IMR-90 (cell line): ENCODE measurements around the gene MIXL1. TPM values are rescaled to one million over a fixed set of nuclear protein-coding genes. Genes with fewer than 3 reads are reported as not detected.

Experiments used
- ATAC-seq: fragments of 200-7000 bp; cut with Tn5 transposase; 2 replicates; pipeline ENCODE4 v1.9.1; 2020; ENCODE audit warnings: low read depth, mild to moderate bottlenecking, moderate library complexity
- BruUV-seq: library from RNA; stranded (reverse); fragments of 400-500 nt; replicated peaks from 2 replicates; lab custom pipeline; 2021; lab: Mats Ljungman, UMichigan
- CTCF ChIA-PET: fragments of 300-600 bp; formaldehyde crosslinking; extraction: SDS; loops from one replicate; lab custom pipeline; 2021; ENCODE audit warnings: antibody characterized with exemption; lab: Yijun Ruan, JAX
- POLR2A ChIA-PET: fragments of 300-600 bp; sonication (Branson Sonifier 250); formaldehyde crosslinking; loops from one replicate; lab custom pipeline; 2022; ENCODE audit warnings: antibody characterized with exemption; ENCODE audit not compliant: unreplicated experiment; lab: Charles Lee
- DNase-seq: peaks from one replicate; pipeline ENCODE4 v3.0.0; 2013
- H2AFZ ChIP-seq: replicated peaks from 2 replicates; pipeline ENCODE3; 2013; ENCODE audit warnings: low read length, mild to moderate bottlenecking; ENCODE audit not compliant: poor library complexity
- H2AK5ac ChIP-seq: 2 replicates; pipeline ENCODE4 v1.6.1; 2013; ENCODE audit warnings: low read depth, low read length, inconsistent platforms
- H2AK9ac ChIP-seq: replicated peaks from 2 replicates; pipeline ENCODE3; 2013; ENCODE audit warnings: mild to moderate bottlenecking, low read depth, low read length, moderate library complexity; ENCODE audit not compliant: poor library complexity
- H2BK120ac ChIP-seq: 2 replicates; pipeline ENCODE4 v1.6.1; 2013; ENCODE audit warnings: low read depth, low read length, inconsistent platforms
- H2BK15ac ChIP-seq: 3 replicates; pipeline ENCODE4 v1.6.1; 2013; ENCODE audit warnings: low read depth, low read length, inconsistent platforms
- H2BK20ac ChIP-seq: 2 replicates; pipeline ENCODE4 v1.6.1; 2013; ENCODE audit warnings: low read depth, mild to moderate bottlenecking, inconsistent platforms, low read length, moderate library complexity
- H2BK5ac ChIP-seq: 2 replicates; pipeline ENCODE4 v1.6.1; 2013; ENCODE audit warnings: mild to moderate bottlenecking, low read depth, low read length, inconsistent platforms; ENCODE audit not compliant: poor library complexity, severe bottlenecking
- H3K14ac ChIP-seq: replicated peaks from 2 replicates; pipeline ENCODE4 v1.6.1; 2013; ENCODE audit warnings: low read depth, low read length, inconsistent platforms
- H3K18ac ChIP-seq: 2 replicates; pipeline ENCODE4 v1.6.1; 2013; ENCODE audit warnings: low read depth, low read length, control low read depth
- H3K23ac ChIP-seq: 2 replicates; pipeline ENCODE4 v1.6.1; 2013; ENCODE audit warnings: low read depth, low read length, inconsistent platforms
- H3K27ac ChIP-seq: 2 replicates; pipeline ENCODE4 v1.5.1; 2013; ENCODE audit warnings: mild to moderate bottlenecking, control low read depth, low read length; ENCODE audit not compliant: insufficient read depth
- H3K27me3 ChIP-seq: 2 replicates; pipeline ENCODE4 v1.6.1; 2013; ENCODE audit warnings: low read length; ENCODE audit not compliant: control insufficient read depth, insufficient read depth
- H3K36me3 ChIP-seq: 2 replicates; pipeline ENCODE4 v1.6.1; 2013; ENCODE audit warnings: low read length, mixed read lengths; ENCODE audit not compliant: control insufficient read depth, insufficient read depth
- H3K4ac ChIP-seq: 2 replicates; pipeline ENCODE4 v1.6.1; 2013; ENCODE audit warnings: low read depth, low read length, inconsistent platforms
- H3K4me1 ChIP-seq: 2 replicates; pipeline ENCODE4 v1.6.1; 2013; ENCODE audit warnings: low read length, mixed read lengths; ENCODE audit not compliant: control insufficient read depth, insufficient read depth
- H3K4me2 ChIP-seq: 2 replicates; pipeline ENCODE4 v1.6.1; 2013; ENCODE audit warnings: low read depth, mild to moderate bottlenecking, control low read depth, low read length, moderate library complexity
- H3K4me3 ChIP-seq: 2 replicates; pipeline ENCODE4 v1.5.1; 2013; ENCODE audit warnings: low read depth, mild to moderate bottlenecking, control low read depth, low read length, moderate library complexity; ENCODE audit not compliant: insufficient read depth
- H3K56ac ChIP-seq: 2 replicates; pipeline ENCODE4 v1.6.1; 2013; ENCODE audit warnings: low read length, inconsistent platforms; ENCODE audit not compliant: insufficient read depth; ENCODE audit errors: extremely low read depth
- H3K79me1 ChIP-seq, 2 experiments: 2 replicates each; pipeline ENCODE4 v1.6.1; 2013; ENCODE audit warnings: low read length in 2 of 2, inconsistent platforms in 1 of 2, low read depth in 1 of 2
- H3K9ac ChIP-seq: 2 replicates; pipeline ENCODE4 v1.6.1; 2013; ENCODE audit warnings: low read depth, low read length, control low read depth
- H3K9me1 ChIP-seq: 2 replicates; pipeline ENCODE4 v1.6.1; 2013; ENCODE audit warnings: low read length, inconsistent platforms; ENCODE audit not compliant: insufficient read depth
- H3K9me3 ChIP-seq: 2 replicates; pipeline ENCODE4 v1.6.1; 2013; ENCODE audit warnings: low read length; ENCODE audit not compliant: control insufficient read depth, insufficient read depth
- H4K20me1 ChIP-seq: 2 replicates; pipeline ENCODE4 v1.6.1; 2013; ENCODE audit warnings: low read length, inconsistent platforms; ENCODE audit not compliant: insufficient read depth
- H4K5ac ChIP-seq: 2 replicates; pipeline ENCODE4 v1.6.1; 2013; ENCODE audit warnings: mild to moderate bottlenecking, low read depth, low read length, control low read depth
- H4K8ac ChIP-seq, 2 experiments: 2 replicates each; pipeline ENCODE4 v1.6.1; 2013; ENCODE audit warnings: low read depth in 2 of 2, low read length in 2 of 2, control low read depth in 1 of 2, inconsistent platforms in 1 of 2
- H4K91ac ChIP-seq: 2 replicates; pipeline ENCODE4 v1.6.1; 2013; ENCODE audit warnings: low read depth, low read length, inconsistent platforms; ENCODE audit not compliant: insufficient read depth
- BHLHE40 ChIP-seq: fragments of 150-350 bp; IDR thresholded peaks from 2 replicates; pipeline ENCODE4 v1.6.1; 2016; ENCODE audit warnings: mild to moderate bottlenecking, low read depth, low read length
- CEBPB ChIP-seq: IDR thresholded peaks from 2 replicates; pipeline ENCODE4 v1.6.1; 2012; ENCODE audit warnings: low read depth, low read length, improper control_type of control experiment
- CHD1 ChIP-seq: IDR thresholded peaks from 2 replicates; pipeline ENCODE4 v1.6.1; 2012; ENCODE audit warnings: low read depth, low read length, improper control_type of control experiment
- FOS ChIP-seq: fragments of 150-350 bp; IDR thresholded peaks from 2 replicates; pipeline ENCODE4 v1.6.1; 2016; ENCODE audit warnings: low read depth, low read length
- MAFK ChIP-seq: IDR thresholded peaks from 2 replicates; pipeline ENCODE4 v1.6.1; 2012; ENCODE audit warnings: low read depth, low read length, improper control_type of control experiment
- MAZ ChIP-seq: IDR thresholded peaks from 2 replicates; pipeline ENCODE4 v1.6.1; 2012; ENCODE audit warnings: low read depth, mild to moderate bottlenecking, low read length, improper control_type of control experiment, moderate library complexity, borderline replicate concordance
- MXI1 ChIP-seq: IDR thresholded peaks from 2 replicates; pipeline ENCODE4 v1.6.1; 2012; ENCODE audit warnings: low read depth, mild to moderate bottlenecking, low read length, moderate library complexity, borderline replicate concordance
- NFE2L2 ChIP-seq: fragments of 150-350 bp; IDR thresholded peaks from 2 replicates; pipeline ENCODE4 v1.6.1; 2016; ENCODE audit warnings: low read depth, mild to moderate bottlenecking, low read length
- POLR2A ChIP-seq: IDR thresholded peaks from 2 replicates; pipeline ENCODE4 v1.6.1; 2012; ENCODE audit warnings: mild to moderate bottlenecking, low read depth, low read length
- RAD21 ChIP-seq: IDR thresholded peaks from 2 replicates; pipeline ENCODE4 v1.6.1; 2012; ENCODE audit warnings: low read length, improper control_type of control experiment
- RCOR1 ChIP-seq: IDR thresholded peaks from 2 replicates; pipeline ENCODE4 v1.6.1; 2012; ENCODE audit warnings: mild to moderate bottlenecking, low read length, improper control_type of control experiment; ENCODE audit not compliant: insufficient replicate concordance
- RFX5 ChIP-seq: IDR thresholded peaks from 2 replicates; pipeline ENCODE4 v1.8.0; 2012; ENCODE audit warnings: low read depth, mild to moderate bottlenecking, low read length, moderate library complexity
- SMC3 ChIP-seq: fragments of 150-350 bp; IDR thresholded peaks from 2 replicates; pipeline ENCODE4 v1.6.1; 2016; ENCODE audit warnings: low read depth, mild to moderate bottlenecking, antibody characterized with exemption, low read length, moderate library complexity
- WGBS, 2 experiments: methylation state at CpG; one replicate each; pipeline versions ENCODE4 v1.1.5 to v1.1.7; 2013; ENCODE audit warnings: missing lambda C conversion rate in 2 of 2; ENCODE audit not compliant: insufficient read length in 1 of 2; ENCODE audit errors: extremely low coverage in 2 of 2; 5-methylcytosine and 5-hydroxymethylcytosine counted together
- dilution Hi-C: fragments of 300-500 bp; cut with HindIII; formaldehyde crosslinking; loops from one replicate; pipeline ENCODE4 v1.14.3; 2018; ENCODE audit warnings: low sequenced_read_pairs; ENCODE audit not compliant: unreplicated experiment
- in situ Hi-C: fragments of 300-500 bp; cut with MboI; formaldehyde crosslinking; loops from 3 replicates; pipeline ENCODE4 v1.14.3; 2019; ENCODE audit warnings: low sequenced_read_pairs, inconsistent platforms, mixed read lengths
- intact Hi-C: fragments of 100-400 bp; cut with micrococcal nuclease; formaldehyde crosslinking; loops from 2 replicates; pipeline ENCODE4 v1.10.0; 2022
- polyA plus RNA-seq, 3 experiments: library from polyadenylated mRNA; depleted of rRNA; stranded (reverse); fragments of >200 nt; gene quantifications; 2 replicates each; pipeline ENCODE4 v1.2.3, GENCODE V29; 2012; ENCODE audit warnings: low replicate concordance in 1 of 3
- total RNA-seq: library from RNA; depleted of rRNA; stranded (reverse); fragments of >200 nt; gene quantifications from 2 replicates; pipeline ENCODE4 v1.2.3, GENCODE V29; 2012
- TF ChIP-seq, protein P1 (sequence below): conservative IDR thresholded peaks from 2 replicates; pipeline ENCODE4 v1.5.1; 2012; ENCODE audit warnings: mild to moderate bottlenecking, low read depth, low read length, improper control_type of control experiment
- TF ChIP-seq, protein P2 (sequence below): fragments of 150-350 bp; IDR thresholded peaks from 2 replicates; pipeline ENCODE4 v1.6.1; 2016; ENCODE audit warnings: low read depth, mild to moderate bottlenecking, low read length, moderate library complexity, borderline replicate concordance
- TF ChIP-seq, protein P3 (sequence below): fragments of 150-350 bp; IDR thresholded peaks from 2 replicates; pipeline ENCODE4 v1.6.1; 2017; ENCODE audit warnings: mild to moderate bottlenecking, antibody characterized with exemption, low read length, low read depth

MIXL1 gene
- total and polyA plus RNA-seq, 2 of the 4 experiments (the other 2 are of a cell fraction) = not detected

DNA sequence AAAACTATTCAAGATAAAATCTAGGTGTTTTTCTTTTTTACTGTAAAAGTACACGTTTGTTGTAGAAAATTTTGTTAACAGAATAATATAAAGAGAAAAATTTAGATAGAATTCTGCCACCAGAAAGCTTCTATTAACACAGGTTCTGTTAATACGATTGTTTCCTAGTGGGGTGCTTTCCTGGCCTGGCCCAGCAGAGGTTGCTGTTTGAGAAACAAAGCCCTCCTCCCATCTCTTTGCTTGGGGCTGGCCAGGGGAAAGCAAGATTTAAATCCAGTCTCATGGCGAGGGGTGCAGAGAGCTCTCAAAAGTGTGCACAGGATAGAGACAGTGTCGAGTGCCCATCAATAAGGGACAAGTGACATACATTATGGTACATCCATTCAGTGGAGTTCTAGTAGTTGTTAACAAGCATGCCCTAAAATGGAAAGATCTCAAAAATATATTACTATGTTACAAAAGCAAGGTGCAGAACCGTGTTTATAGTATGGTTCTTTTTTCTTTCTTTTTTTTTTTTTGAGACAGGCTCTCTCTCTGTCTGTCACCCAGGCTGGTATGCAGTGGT lies 22.4 kb upstream of the MIXL1 start:
- dilution Hi-C loops = no loop called here
- no peak overlapping the region for H3K4me3 ChIP-seq
- H3K18ac ChIP-seq = no peak overlapping the region
- H2AK9ac ChIP-seq = no peak overlapping the region
- H3K4me1 ChIP-seq = no peaks in the 10 kb centered on the region
- ChIA-PET CTCF (interaction anchor here (1.0 to 1.3 kb wide), 3 partner anchors 17 to 132 kb away, joined by 3 read pairs; no protein-coding TSS in a partner anchor), POLR2A (no interaction called here)
- no peaks in the 10 kb centered on the region for H3K79me1 ChIP-seq
- H3K9me1 ChIP-seq = no peaks in the 10 kb centered on the region
- H3K27me3 ChIP-seq = peaks cover 4% of the 10 kb centered on the region; the same call in 1 of the 2 replicates
- H3K14ac ChIP-seq = no peak overlapping the region
- BruUV-seq = no TSS peak
- no CpG with 5 or more reads among the region's 5 CpGs for WGBS, 2 experiments
- H2BK120ac ChIP-seq = no peak overlapping the region
- in situ Hi-C loops = no loop called here
- no peak overlapping the region for H3K23ac ChIP-seq
- no peak overlapping the region for H3K56ac ChIP-seq
- H4K20me1 ChIP-seq = no peaks in the 10 kb centered on the region
- H3K9ac ChIP-seq = no peak overlapping the region
- ATAC-seq = 0 out of 2 replicates have a peak, but pooled peaks have one; percentile 50
- H2BK20ac ChIP-seq = no peak overlapping the region
- H4K91ac ChIP-seq = no peak overlapping the region
- H3K4me2 ChIP-seq = no peak overlapping the region
- H3K36me3 ChIP-seq = no peaks in the 10 kb centered on the region
- DNase-seq = peak; percentile 9
- no peak overlapping the region for H3K27ac ChIP-seq
- no peaks in the 10 kb centered on the region for H3K9me3 ChIP-seq
- H2AK5ac ChIP-seq = no peak overlapping the region
- H4K8ac ChIP-seq = no peak overlapping the region
- intact Hi-C loops = loop anchor here (10.0 kb wide), 1 partner anchor 134 kb away; no protein-coding TSS in a partner anchor
- no peak overlapping the region for H2BK5ac ChIP-seq
- no peak for TF ChIP-seq CHD1
- no peak for TF ChIP-seq MAZ
- no peak for TF ChIP-seq BHLHE40
- TF ChIP-seq, protein P1, sequence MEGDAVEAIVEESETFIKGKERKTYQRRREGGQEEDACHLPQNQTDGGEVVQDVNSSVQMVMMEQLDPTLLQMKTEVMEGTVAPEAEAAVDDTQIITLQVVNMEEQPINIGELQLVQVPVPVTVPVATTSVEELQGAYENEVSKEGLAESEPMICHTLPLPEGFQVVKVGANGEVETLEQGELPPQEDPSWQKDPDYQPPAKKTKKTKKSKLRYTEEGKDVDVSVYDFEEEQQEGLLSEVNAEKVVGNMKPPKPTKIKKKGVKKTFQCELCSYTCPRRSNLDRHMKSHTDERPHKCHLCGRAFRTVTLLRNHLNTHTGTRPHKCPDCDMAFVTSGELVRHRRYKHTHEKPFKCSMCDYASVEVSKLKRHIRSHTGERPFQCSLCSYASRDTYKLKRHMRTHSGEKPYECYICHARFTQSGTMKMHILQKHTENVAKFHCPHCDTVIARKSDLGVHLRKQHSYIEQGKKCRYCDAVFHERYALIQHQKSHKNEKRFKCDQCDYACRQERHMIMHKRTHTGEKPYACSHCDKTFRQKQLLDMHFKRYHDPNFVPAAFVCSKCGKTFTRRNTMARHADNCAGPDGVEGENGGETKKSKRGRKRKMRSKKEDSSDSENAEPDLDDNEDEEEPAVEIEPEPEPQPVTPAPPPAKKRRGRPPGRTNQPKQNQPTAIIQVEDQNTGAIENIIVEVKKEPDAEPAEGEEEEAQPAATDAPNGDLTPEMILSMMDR = peak; percentile 38
- TF ChIP-seq, protein P2, sequence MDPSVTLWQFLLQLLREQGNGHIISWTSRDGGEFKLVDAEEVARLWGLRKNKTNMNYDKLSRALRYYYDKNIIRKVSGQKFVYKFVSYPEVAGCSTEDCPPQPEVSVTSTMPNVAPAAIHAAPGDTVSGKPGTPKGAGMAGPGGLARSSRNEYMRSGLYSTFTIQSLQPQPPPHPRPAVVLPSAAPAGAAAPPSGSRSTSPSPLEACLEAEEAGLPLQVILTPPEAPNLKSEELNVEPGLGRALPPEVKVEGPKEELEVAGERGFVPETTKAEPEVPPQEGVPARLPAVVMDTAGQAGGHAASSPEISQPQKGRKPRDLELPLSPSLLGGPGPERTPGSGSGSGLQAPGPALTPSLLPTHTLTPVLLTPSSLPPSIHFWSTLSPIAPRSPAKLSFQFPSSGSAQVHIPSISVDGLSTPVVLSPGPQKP = no peak
- no peak for TF ChIP-seq MAFK
- TF ChIP-seq, protein P3, sequence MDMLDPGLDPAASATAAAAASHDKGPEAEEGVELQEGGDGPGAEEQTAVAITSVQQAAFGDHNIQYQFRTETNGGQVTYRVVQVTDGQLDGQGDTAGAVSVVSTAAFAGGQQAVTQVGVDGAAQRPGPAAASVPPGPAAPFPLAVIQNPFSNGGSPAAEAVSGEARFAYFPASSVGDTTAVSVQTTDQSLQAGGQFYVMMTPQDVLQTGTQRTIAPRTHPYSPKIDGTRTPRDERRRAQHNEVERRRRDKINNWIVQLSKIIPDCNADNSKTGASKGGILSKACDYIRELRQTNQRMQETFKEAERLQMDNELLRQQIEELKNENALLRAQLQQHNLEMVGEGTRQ = no peak
- TF ChIP-seq CEBPB = no peak
- TF ChIP-seq SMC3 = peak; percentile 14; the same call in 1 of the 2 replicates
- no peak for TF ChIP-seq MXI1
- TF ChIP-seq NFE2L2 = no peak
- no peak for TF ChIP-seq RFX5
- TF ChIP-seq RCOR1 = no peak
- peak; percentile 20; the same call in 1 of the 2 replicates for TF ChIP-seq RAD21
- no peak for TF ChIP-seq POLR2A
- no peak for TF ChIP-seq FOS
- no peak overlapping the region for H2AFZ ChIP-seq
- no peak overlapping the region for H4K5ac ChIP-seq
- no peak overlapping the region for H3K4ac ChIP-seq
- no peak overlapping the region for H2BK15ac ChIP-seq
